Stimulated activated CD8-positive, alpha-beta memory T cell treated with anti-CD3 and anti-CD28 coated beads, Interleukin-15, amount 100 ng/mL, for 24 hours (primary cell): ENCODE data around the gene ADARB2.

ENCODE experiments used
- DNase-seq: peaks from one replicate; pipeline ENCODE4 v3.0.0-alpha.2; 2020; ENCODE audit warnings: low read depth

Gene ADARB2

GRCh38 chr10:1315178-1315577 lies 422.1 kb downstream of the ADARB2 start:
- no peak for DNase-seq

GRCh38 chr10:1311726-1312125 lies 425.6 kb downstream of the ADARB2 start:
- DNase-seq = no peak

- DNase-seq = no peak
Measured at GRCh38 chr10:1310271-1310789, 427.0 kb downstream of the ADARB2 start.

GRCh38 chr10:1309617-1310270 lies 427.6 kb downstream of the ADARB2 start:
- DNase-seq = no peak

GRCh38 chr10:1308962-1309616 lies 428.2 kb downstream of the ADARB2 start:
- DNase-seq = no peak

GRCh38 chr10:1308173-1308961 lies 429.0 kb downstream of the ADARB2 start:
- no peak for DNase-seq

- DNase-seq = no peak
Measured at GRCh38 chr10:1301143-1301542, 436.2 kb downstream of the ADARB2 start.

GRCh38 chr10:1300218-1300617 lies 437.1 kb downstream of the ADARB2 start:
- no peak for DNase-seq

- DNase-seq = no peak
Measured at GRCh38 chr10:1299041-1299726, 438.1 kb downstream of the ADARB2 start.

GRCh38 chr10:1297566-1298301 lies 439.6 kb downstream of the ADARB2 start:
- no peak for DNase-seq

GRCh38 chr10:1295756-1296480 lies 441.4 kb downstream of the ADARB2 start:
- DNase-seq = no peak

GRCh38 chr10:1294748-1295147 lies 442.6 kb downstream of the ADARB2 start:
- no peak for DNase-seq

GRCh38 chr10:1293636-1294435 lies 443.5 kb downstream of the ADARB2 start:
- no peak for DNase-seq

GRCh38 chr10:1293157-1293556 lies 444.2 kb downstream of the ADARB2 start:
- no peak for DNase-seq

GRCh38 chr10:1292611-1293031 lies 444.7 kb downstream of the ADARB2 start:
- no peak for DNase-seq

GRCh38 chr10:1291178-1292090 lies 445.9 kb downstream of the ADARB2 start:
- DNase-seq = no peak

GRCh38 chr10:1290071-1290471 lies 447.3 kb downstream of the ADARB2 start:
- DNase-seq = no peak

GRCh38 chr10:1289591-1289990 lies 447.7 kb downstream of the ADARB2 start:
- DNase-seq = no peak

- no peak for DNase-seq
Measured at GRCh38 chr10:1287971-1288401, 449.3 kb downstream of the ADARB2 start.
